Activated CD4-positive, alpha-beta T cell treated with anti-CD3 and anti-CD28 coated beads, Interleukin-2, Interleukin-6, amounts not matched to agents 100 ng/mL and 50 ng/mL, durations not matched to agents 16 hours and 8 hours (primary cell): ENCODE data around the gene TRIM25.

ENCODE experiments used
- DNase-seq: peaks from one replicate; pipeline ENCODE4 v3.0.0-alpha.2; 2020

The TRIM25 gene

DNA sequence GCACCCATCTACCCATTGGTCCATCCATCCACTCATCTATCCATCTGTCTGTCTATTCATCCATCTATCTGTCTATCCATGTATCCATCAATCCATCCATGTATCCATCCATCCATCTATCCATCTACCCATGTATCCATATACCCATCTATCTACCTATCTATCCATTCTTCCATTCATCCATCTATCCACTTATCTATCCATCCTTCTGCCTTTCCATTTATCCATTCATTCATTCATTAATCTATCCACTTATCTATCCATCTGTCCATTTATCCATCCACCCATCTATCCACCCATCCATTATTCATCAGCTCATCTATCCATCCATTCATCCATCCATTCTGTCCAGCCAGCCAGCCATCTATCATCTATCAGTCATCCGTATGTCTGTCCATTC is 21.5 kb downstream of the TRIM25 start:
- DNase-seq: no peak

- no peak for DNase-seq
Observed at GRCh38 chr17:56891751-56892150, 22.1 kb downstream of the TRIM25 start.

DNA sequence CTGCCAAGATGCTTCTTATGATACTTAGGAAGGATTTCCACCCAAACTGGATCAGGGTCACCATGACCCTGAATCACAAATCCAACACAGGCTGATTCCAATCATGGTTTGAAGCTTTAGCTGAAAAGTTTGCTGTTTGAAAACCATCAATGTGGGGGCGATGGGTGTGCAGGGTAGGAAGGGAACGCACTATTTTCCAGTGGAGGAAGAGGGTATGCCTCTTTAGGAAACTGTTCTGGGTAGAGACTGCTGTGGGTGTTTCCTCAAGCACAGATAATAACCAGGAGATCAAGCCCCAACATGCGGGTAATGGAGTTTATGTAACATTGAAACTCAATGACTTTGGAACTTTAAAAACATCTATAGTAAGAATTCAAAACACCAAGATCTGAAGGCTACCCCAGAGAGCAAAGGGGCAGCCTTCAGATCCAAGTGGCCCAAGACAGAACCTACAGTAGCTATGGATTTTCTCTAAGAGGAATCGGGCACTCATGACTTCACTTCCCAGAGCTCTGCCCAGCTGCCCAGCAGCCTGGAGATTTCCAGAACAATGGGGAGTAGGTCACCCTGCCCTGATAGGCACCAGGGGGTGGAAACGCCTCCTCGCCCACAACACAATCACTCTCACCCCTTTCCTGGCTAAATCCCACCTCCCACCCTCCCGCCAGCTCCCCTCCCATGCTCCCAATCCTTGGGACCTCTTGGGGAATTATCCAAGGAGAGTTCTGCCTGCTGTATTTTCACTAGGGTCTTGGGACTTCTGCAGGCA is 22.8 kb downstream of the TRIM25 start:
- no peak for DNase-seq

- no peak for DNase-seq
Observed at GRCh38 chr17:56890390-56890789, 23.5 kb downstream of the TRIM25 start.

DNA sequence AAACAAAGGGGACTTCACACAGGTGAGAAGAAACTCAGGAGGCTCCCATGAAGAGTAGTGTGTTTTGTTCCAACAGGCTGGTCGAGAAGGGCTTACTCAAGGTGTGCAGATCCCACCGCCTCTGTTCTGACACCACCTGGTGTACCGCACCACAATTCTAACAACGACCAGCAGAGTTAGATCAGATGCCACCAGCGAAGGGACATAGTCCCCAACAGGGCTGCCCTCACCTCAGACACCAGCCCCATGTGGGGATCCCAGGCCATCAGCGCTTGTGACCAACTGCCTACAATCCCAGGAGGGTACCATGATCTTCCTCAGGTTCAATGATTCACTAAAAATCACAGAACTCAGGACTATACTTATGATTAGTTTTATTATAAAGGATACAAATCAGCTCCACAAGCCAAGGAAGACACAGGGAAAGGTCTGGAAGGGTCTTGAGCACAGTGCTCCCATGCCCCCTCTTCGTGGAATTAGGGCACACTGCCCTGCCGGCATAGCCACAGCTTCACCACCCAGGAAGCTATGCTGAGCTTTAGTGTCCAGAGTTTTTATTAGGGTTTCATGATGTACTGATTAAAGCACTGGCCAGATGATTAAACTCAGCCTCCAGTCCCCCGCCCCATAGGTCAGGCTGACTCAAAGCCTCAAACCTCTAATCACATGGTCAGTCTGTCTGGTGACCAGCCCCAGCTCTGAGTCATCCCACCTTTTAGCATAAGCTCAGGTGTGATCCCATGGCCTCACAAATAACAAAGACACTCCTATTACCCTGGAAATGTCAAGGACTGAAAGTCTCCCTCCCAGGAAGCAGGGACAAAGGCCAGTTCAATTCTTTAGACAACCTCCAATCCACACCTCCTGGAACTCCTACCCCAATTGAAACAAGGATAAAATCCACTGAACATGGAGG is 26.0 kb downstream of the TRIM25 start:
- no peak for DNase-seq

- no peak for DNase-seq
Observed at GRCh38 chr17:56887105-56887504, 26.7 kb downstream of the TRIM25 start.

DNA sequence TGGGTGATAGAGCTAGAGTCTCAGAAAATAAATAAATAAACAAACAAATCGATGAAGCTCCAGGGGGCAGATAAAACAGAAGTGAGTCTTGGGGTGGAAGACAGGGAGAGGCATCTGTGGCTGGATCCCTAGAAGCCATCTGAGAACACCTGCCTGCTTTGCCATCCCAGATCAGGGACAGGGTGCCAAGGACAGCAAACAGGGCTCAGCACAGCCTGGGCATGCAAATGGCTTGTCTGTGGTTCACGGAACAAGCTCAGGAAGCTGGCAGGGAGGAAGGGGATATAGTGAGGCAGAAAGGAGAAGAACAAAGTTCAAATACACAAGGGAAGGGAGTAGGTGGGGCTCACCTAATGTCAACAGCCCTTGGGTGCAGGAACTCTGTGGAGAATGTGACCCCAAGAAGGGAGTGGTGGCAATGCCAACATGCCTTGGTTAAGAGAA is 27.5 kb downstream of the TRIM25 start:
- DNase-seq: no peak

GRCh38 chr17:56885312-56885657 is 28.6 kb downstream of the TRIM25 start:
- no peak for DNase-seq

GRCh38 chr17:56884483-56885311 is 29.2 kb downstream of the TRIM25 start:
- no peak for DNase-seq

- DNase-seq: no peak
Observed at GRCh38 chr17:56883616-56884015, 30.2 kb downstream of the TRIM25 start.

DNA sequence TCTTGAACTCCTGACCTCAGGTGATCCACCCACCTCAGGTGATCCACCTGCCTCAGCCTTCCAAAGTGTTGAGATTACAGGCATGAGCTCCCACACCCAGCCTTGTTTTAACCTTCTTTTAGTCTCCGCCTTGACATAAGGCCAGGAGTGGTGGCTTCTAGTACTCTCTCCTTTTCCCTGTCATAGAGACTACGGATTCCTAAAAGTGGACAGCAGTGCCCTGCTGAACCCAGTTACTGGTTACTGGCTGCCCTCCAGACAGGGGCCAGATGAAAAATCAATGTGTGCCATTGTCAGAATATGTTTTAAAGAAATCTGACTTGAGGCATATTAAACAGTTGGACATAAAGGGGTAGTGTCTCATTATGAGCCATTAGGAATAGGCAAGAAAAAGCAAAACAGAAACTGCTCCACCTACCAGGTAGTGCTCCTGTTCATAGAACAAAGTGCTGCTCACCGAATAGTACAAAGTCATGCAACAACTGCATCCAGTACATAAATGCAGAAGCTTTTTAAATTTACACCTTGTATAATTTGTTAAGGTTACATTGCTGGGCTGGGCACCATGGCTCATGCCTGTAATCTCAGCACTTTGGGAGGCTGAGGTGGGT is 32.1 kb downstream of the TRIM25 start:
- DNase-seq: no peak

- no peak for DNase-seq
Observed at GRCh38 chr17:56880571-56880970, 33.3 kb downstream of the TRIM25 start.

- no peak for DNase-seq
Observed at GRCh38 chr17:56880133-56880532, 33.7 kb downstream of the TRIM25 start.

GRCh38 chr17:56879280-56879679 is 34.6 kb downstream of the TRIM25 start:
- no peak for DNase-seq

- no peak for DNase-seq
Observed at GRCh38 chr17:56876766-56877179, 37.1 kb downstream of the TRIM25 start.

GRCh38 chr17:56870081-56870651 is 43.7 kb downstream of the TRIM25 start:
- peak; percentile 19 for DNase-seq

- DNase-seq: no peak
Observed at GRCh38 chr17:56868716-56869115, 45.1 kb downstream of the TRIM25 start.

GRCh38 chr17:56867948-56868376 is 45.9 kb downstream of the TRIM25 start:
- no peak for DNase-seq

- no peak for DNase-seq
Observed at GRCh38 chr17:56866496-56866895, 47.4 kb downstream of the TRIM25 start.

DNA sequence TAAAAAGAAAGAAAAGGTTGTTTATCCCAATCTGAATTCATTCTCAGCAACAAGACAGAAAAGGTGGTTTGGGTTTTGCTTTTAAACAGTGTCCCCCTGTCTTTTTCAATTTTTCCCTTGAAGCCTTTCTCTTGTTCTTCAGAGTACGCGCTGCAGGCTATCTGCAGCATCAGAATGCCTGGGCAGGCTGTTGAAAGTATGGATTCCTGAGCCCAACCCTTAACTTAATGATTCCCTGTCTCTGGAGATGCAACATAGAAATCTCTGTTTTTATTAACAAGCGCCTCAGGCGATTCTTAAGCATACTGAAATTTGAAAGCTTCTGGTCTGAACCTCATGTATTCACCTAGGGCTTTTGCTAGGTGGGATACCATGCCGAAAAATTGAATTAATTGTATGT is 47.8 kb downstream of the TRIM25 start:
- no peak for DNase-seq

DNA sequence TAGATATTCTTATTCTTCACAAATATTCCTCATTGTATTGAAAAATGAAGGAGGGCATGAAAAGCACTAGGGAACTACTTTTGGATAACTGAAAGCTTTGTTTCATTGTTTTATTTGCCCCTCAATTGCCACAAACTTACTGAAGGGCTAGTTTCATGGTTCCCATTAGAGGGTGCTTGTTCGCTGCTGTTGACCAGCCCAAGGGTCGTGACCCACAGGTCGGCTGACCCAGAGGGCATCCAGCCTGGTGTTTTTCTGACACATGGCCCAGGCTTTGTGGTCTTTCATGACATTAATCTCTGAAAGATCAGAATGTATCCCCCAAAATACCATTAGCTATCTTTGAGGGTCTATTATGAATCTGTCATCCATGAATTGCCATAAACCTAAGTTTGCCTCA is 49.9 kb downstream of the TRIM25 start:
- no peak for DNase-seq

GRCh38 chr17:56861899-56862298 is 52.0 kb downstream of the TRIM25 start:
- no peak for DNase-seq
